ENCODE data around the gene ARID1A. TPM values are rescaled to one million over a fixed set of nuclear protein-coding genes. Genes with fewer than 3 reads are reported as not detected.
"Not testable (repeated sequence)": the region's sequence is repeated elsewhere in the genome, so short reads cannot be mapped to it uniquely, and the experiment has no call there.

ARID1A gene
- total RNA-seq, 2 experiments from 2014 or later = 73.1 to 112 TPM

GRCh38 chr1:26794391-26794790 lies 98.6 kb downstream of the ARID1A start:
- Mint-ChIP-seq H3K4me3 (no peak overlapping the region), H3K9me3 (ENCODE audit: low read depth) (no peaks in the 10 kb centered on the region), H3K27ac (peak overlapping the region; percentile 19), H3K4me1 (peaks cover 41% of the 10 kb centered on the region), H3K36me3 (ENCODE audit: low read depth) (peaks cover 39% of the 10 kb centered on the region), H3K27me3 (no peaks in the 10 kb centered on the region)
- ChIA-PET POLR2A (no interaction called here), CTCF (interaction anchor here (0.6 to 1.1 kb wide), 2 partner anchors 93 to 101 kb away, joined by 3 read pairs; no protein-coding TSS in a partner anchor)
- intact Hi-C loops (cut with DNase I, micrococcal nuclease) = loop anchor here in 1 of 2 experiments (5.0 kb wide), 1 partner anchor 83 kb away; no protein-coding TSS in a partner anchor
- DNase-seq (no peak), ATAC-seq (no peak)

GRCh38 chr1:26797627-26798026 lies 101.8 kb downstream of the ARID1A start:
- no peak overlapping the region for H3K4me3 Mint-ChIP-seq
- ATAC-seq (no peak), DNase-seq (no peak)
- peaks cover 43% of the 10 kb centered on the region for H3K4me1 Mint-ChIP-seq
- CTCF ChIA-PET = interaction anchor here (0.7 to 2.1 kb wide), 3 partner anchors 13 to 199 kb away, joined by 3 to 9 read pairs (median 3); no protein-coding TSS in a partner anchor
- POLR2A ChIA-PET = no interaction called here
- no peaks in the 10 kb centered on the region for H3K27me3 Mint-ChIP-seq
- peaks cover 35% of the 10 kb centered on the region for H3K36me3 Mint-ChIP-seq (ENCODE audit: low read depth)
- no peaks in the 10 kb centered on the region for H3K9me3 Mint-ChIP-seq (ENCODE audit: low read depth)
- intact Hi-C loops (cut with DNase I, micrococcal nuclease) = no loop called here
- peak overlapping the region; percentile 64 for H3K27ac Mint-ChIP-seq

- peak; percentile 48 for DNase-seq
- POLR2A ChIA-PET = no interaction called here
Measured at GRCh38 chr1:26799479-26800142, 103.8 kb downstream of the ARID1A start.

GRCh38 chr1:26803932-26804331 lies 108.1 kb downstream of the ARID1A start:
- H3K27me3 Mint-ChIP-seq; ATAC-seq; POLR2A ChIA-PET; H3K27ac Mint-ChIP-seq; H3K9me3 Mint-ChIP-seq (ENCODE audit: low read depth); CTCF ChIA-PET; intact Hi-C loops (cut with DNase I, micrococcal nuclease); H3K4me3 Mint-ChIP-seq; DNase-seq; H3K36me3 Mint-ChIP-seq (ENCODE audit: low read depth): not testable (repeated sequence)
- H3K4me1 Mint-ChIP-seq = peaks cover 36% of the 10 kb centered on the region

More at GRCh38 chr1:26799479-26800142, 103.8 kb downstream of the ARID1A start:
- Mint-ChIP-seq H3K9me3 (ENCODE audit: low read depth) (no peaks in the 10 kb centered on the region), H3K4me1 (peaks cover 37% of the 10 kb centered on the region), H3K27me3 (no peaks in the 10 kb centered on the region), H3K4me3 (no peak overlapping the region), H3K36me3 (ENCODE audit: low read depth) (peaks cover 18% of the 10 kb centered on the region), H3K27ac (peak overlapping the region; percentile 90)
- CTCF ChIA-PET = interaction anchor here (0.8 to 4.6 kb wide), 11 partner anchors 10 to 197 kb away, joined by 3 to 38 read pairs (median 5); no protein-coding TSS in a partner anchor
- peak; percentile 78 for ATAC-seq
- intact Hi-C loops (cut with DNase I, micrococcal nuclease) = no loop called here

- H3K9me3 Mint-ChIP-seq (ENCODE audit: low read depth); H3K4me3 Mint-ChIP-seq; H3K27me3 Mint-ChIP-seq; H3K36me3 Mint-ChIP-seq (ENCODE audit: low read depth); H3K27ac Mint-ChIP-seq: not testable (repeated sequence)
- peak; percentile 85 for DNase-seq
- ChIA-PET POLR2A (interaction anchor here (0.9 to 2.0 kb wide), 2 partner anchors 20 to 23 kb away, joined by 4 to 20 read pairs; no protein-coding TSS in a partner anchor), CTCF (interaction anchor here (0.5 to 2.9 kb wide), 22 partner anchors 10 to 310 kb away, joined by 3 to 34 read pairs (median 8); no protein-coding TSS in a partner anchor)
- peak; percentile 82 for ATAC-seq
- intact Hi-C loops (cut with DNase I, micrococcal nuclease) = loop anchor here (1.0 to 2.0 kb wide), 4 partner anchors 15 to 68 kb away; partner anchors contain the start of gene ZDHHC18 (in 1 of the 2)
- H3K4me1 Mint-ChIP-seq = peaks cover 20% of the 10 kb centered on the region
Measured at GRCh38 chr1:26810105-26810504, 114.3 kb downstream of the ARID1A start.

GRCh38 chr1:26811057-26811456 lies 115.2 kb downstream of the ARID1A start:
- intact Hi-C loops (cut with DNase I, micrococcal nuclease) = loop anchor here in 1 of 2 experiments (2.0 kb wide), 1 partner anchor 14 kb away; no protein-coding TSS in a partner anchor
- ATAC-seq = no peak
- no peak overlapping the region for H3K27ac Mint-ChIP-seq

GRCh38 chr1:26811708-26812107 lies 115.9 kb downstream of the ARID1A start:
- intact Hi-C loops (cut with DNase I, micrococcal nuclease) = loop anchor here in 1 of 2 experiments (2.0 kb wide), 1 partner anchor 13 kb away; no protein-coding TSS in a partner anchor
- ChIA-PET POLR2A (interaction anchor here (2.0 kb wide), 1 partner anchor 22 kb away, joined by 20 read pairs; no protein-coding TSS in a partner anchor), CTCF (interaction anchor here (0.9 to 2.9 kb wide), 18 partner anchors 9 to 228 kb away, joined by 3 to 34 read pairs (median 6); partner anchors contain the start of gene PIGV)
- DNase-seq (no peak), ATAC-seq (peak; percentile 59)
- H3K36me3 Mint-ChIP-seq (ENCODE audit: low read depth) = no peaks in the 10 kb centered on the region
- H3K27ac Mint-ChIP-seq = no peak overlapping the region
- peaks cover 17% of the 10 kb centered on the region for H3K4me1 Mint-ChIP-seq
- no peak overlapping the region for H3K4me3 Mint-ChIP-seq
- H3K9me3 Mint-ChIP-seq (ENCODE audit: low read depth) = no peaks in the 10 kb centered on the region
- H3K27me3 Mint-ChIP-seq = no peaks in the 10 kb centered on the region

More at GRCh38 chr1:26811057-26811456, 115.2 kb downstream of the ARID1A start:
- Mint-ChIP-seq H3K9me3 (ENCODE audit: low read depth) (no peaks in the 10 kb centered on the region), H3K4me1 (peaks cover 17% of the 10 kb centered on the region), H3K27me3 (no peaks in the 10 kb centered on the region), H3K4me3 (no peak overlapping the region), H3K36me3 (ENCODE audit: low read depth) (no peaks in the 10 kb centered on the region)
- no peak for DNase-seq
- POLR2A ChIA-PET = interaction anchor here (0.6 to 2.0 kb wide), 2 partner anchors 22 to 118 kb away, joined by 4 to 20 read pairs; no protein-coding TSS in a partner anchor
- CTCF ChIA-PET = interaction anchor here (0.5 to 2.9 kb wide), 25 partner anchors 10 to 332 kb away, joined by 3 to 34 read pairs (median 7); partner anchors contain the start of gene PIGV

GRCh38 chr1:26814377-26814776 lies 118.6 kb downstream of the ARID1A start:
- ChIA-PET POLR2A (no interaction called here), CTCF (interaction anchor here (1.2 kb wide), 1 partner anchor 47 kb away, joined by 3 read pairs; no protein-coding TSS in a partner anchor)
- peaks cover 17% of the 10 kb centered on the region for H3K4me1 Mint-ChIP-seq
- DNase-seq (no peak), ATAC-seq (no peak)
- intact Hi-C loops (cut with DNase I, micrococcal nuclease) = no loop called here
- no peaks in the 10 kb centered on the region for H3K9me3 Mint-ChIP-seq (ENCODE audit: low read depth)
- H3K27me3 Mint-ChIP-seq = no peaks in the 10 kb centered on the region
- H3K27ac Mint-ChIP-seq = no peak overlapping the region
- H3K4me3 Mint-ChIP-seq = no peak overlapping the region
- no peaks in the 10 kb centered on the region for H3K36me3 Mint-ChIP-seq (ENCODE audit: low read depth)

- Mint-ChIP-seq H3K4me3 (no peak overlapping the region), H3K36me3 (ENCODE audit: low read depth) (no peaks in the 10 kb centered on the region), H3K9me3 (ENCODE audit: low read depth) (no peaks in the 10 kb centered on the region), H3K4me1 (peaks cover 17% of the 10 kb centered on the region), H3K27ac (no peak overlapping the region), H3K27me3 (no peaks in the 10 kb centered on the region)
- no peak for ATAC-seq
- POLR2A ChIA-PET = no interaction called here
- CTCF ChIA-PET = interaction anchor here (0.6 to 1.2 kb wide), 2 partner anchors 47 to 106 kb away, joined by 3 to 4 read pairs; no protein-coding TSS in a partner anchor
- intact Hi-C loops (cut with DNase I, micrococcal nuclease) = no loop called here
- DNase-seq = no peak
Measured at GRCh38 chr1:26814893-26815292, 119.1 kb downstream of the ARID1A start.

- Mint-ChIP-seq H3K9me3 (ENCODE audit: low read depth) (no peaks in the 10 kb centered on the region), H3K4me1 (peaks cover 23% of the 10 kb centered on the region), H3K4me3 (no peak overlapping the region), H3K36me3 (ENCODE audit: low read depth) (no peaks in the 10 kb centered on the region), H3K27ac (peak overlapping the region; percentile 39), H3K27me3 (no peaks in the 10 kb centered on the region)
- ATAC-seq (peak; percentile 92), DNase-seq (peak; percentile 29)
- intact Hi-C loops (cut with DNase I, micrococcal nuclease) = no loop called here
- ChIA-PET POLR2A (interaction anchor here (0.6 kb wide), 1 partner anchor 118 kb away, joined by 3 read pairs; no protein-coding TSS in a partner anchor), CTCF (interaction anchor here (0.6 to 1.4 kb wide), 16 partner anchors 9 to 510 kb away, joined by 3 to 12 read pairs (median 3); no protein-coding TSS in a partner anchor)
Measured at GRCh38 chr1:26820784-26821269, 125.0 kb downstream of the ARID1A start.

GRCh38 chr1:26822737-26823395 lies 127.1 kb downstream of the ARID1A start:
- no peaks in the 10 kb centered on the region for H3K9me3 Mint-ChIP-seq (ENCODE audit: low read depth)
- POLR2A ChIA-PET = no interaction called here
- no peaks in the 10 kb centered on the region for H3K27me3 Mint-ChIP-seq
- H3K27ac Mint-ChIP-seq = no peak overlapping the region
- CTCF ChIA-PET = interaction anchor here (0.8 to 1.7 kb wide), 8 partner anchors 10 to 292 kb away, joined by 3 to 8 read pairs (median 4); no protein-coding TSS in a partner anchor
- intact Hi-C loops (cut with DNase I, micrococcal nuclease) = no loop called here
- ATAC-seq = no peak
- H3K4me3 Mint-ChIP-seq = no peak overlapping the region
- peaks cover 5% of the 10 kb centered on the region for H3K36me3 Mint-ChIP-seq (ENCODE audit: low read depth)
- peaks cover 30% of the 10 kb centered on the region for H3K4me1 Mint-ChIP-seq
- no peak for DNase-seq

Data from activated CD4-positive, alpha-beta T cell treated with anti-CD3 and anti-CD28 coated beads for 36 hours (primary cell).